Measurements from ENCODE around the gene CBLC. TPM values are rescaled to one million over a fixed set of nuclear protein-coding genes. Genes with fewer than 3 reads are reported as not detected.

Gene CBLC
- total and polyA plus RNA-seq, 2 experiments from 2014 or later, result not detected

GRCh38 chr19:44737238-44738071, 40.2 kb upstream of the CBLC start:
- TF ChIP-seq EZH2phosphoT487 (IDR thresholded peaks at IDR 0.05; ENCODE audit: insufficient read depth, low read depth) (no peak), EZH2 (IDR thresholded peaks at IDR 0.05; ENCODE audit: insufficient read depth, poor library complexity, severe bottlenecking) (no peak)
- DNase-seq, result peak; percentile 84
- H3K4me3 ChIP-seq, result no peak overlapping the region
- H3K36me3 ChIP-seq (ENCODE audit: low read depth), result no peaks in the 10 kb centered on the region
- no peaks in the 10 kb centered on the region for H3K9me2 ChIP-seq (ENCODE audit: insufficient read depth)
- H3K27me3 ChIP-seq (replicated peaks; ENCODE audit: insufficient read depth), result no peaks in the 10 kb centered on the region
- H3K4me2 ChIP-seq (ENCODE audit: unreplicated experiment), result peak overlapping the region; percentile 44
- WGBS, 2 experiments (ENCODE audit: low coverage in 1 of 2, low lambda C conversion rate in 2 of 2, missing lambda C conversion rate in 2 of 2), result 40 to 41% methylated on average over 13 of the region's 13 CpGs
- H3K27ac ChIP-seq, result peak overlapping the region; percentile 97
- H3K9ac ChIP-seq, result peak overlapping the region; percentile 77
- no peak overlapping the region for H2AFZ ChIP-seq
- H3K9me3 ChIP-seq (ENCODE audit: low read depth), result no peaks in the 10 kb centered on the region
- H4K20me1 ChIP-seq (ENCODE audit: insufficient read depth), result no peaks in the 10 kb centered on the region
- in situ Hi-C loops (cut with MboI), result no loop called here
- peaks cover 58% of the 10 kb centered on the region for H3K4me1 ChIP-seq (ENCODE audit: insufficient read depth)
- peaks cover 25% of the 10 kb centered on the region for H3F3A ChIP-seq (ENCODE audit: insufficient read depth)
- no peaks in the 10 kb centered on the region for H3K79me2 ChIP-seq (ENCODE audit: insufficient read depth)

- H3K4me2 ChIP-seq (ENCODE audit: unreplicated experiment), result no peak overlapping the region
- in situ Hi-C loops (cut with MboI), result no loop called here
- peaks cover 31% of the 10 kb centered on the region for H3F3A ChIP-seq (ENCODE audit: insufficient read depth)
- TF ChIP-seq EZH2phosphoT487 (IDR thresholded peaks at IDR 0.05; ENCODE audit: insufficient read depth, low read depth) (no peak), EZH2 (IDR thresholded peaks at IDR 0.05; ENCODE audit: insufficient read depth, poor library complexity, severe bottlenecking) (no peak)
- H3K4me1 ChIP-seq (ENCODE audit: insufficient read depth), result peaks cover 65% of the 10 kb centered on the region
- H3K4me3 ChIP-seq, result no peak overlapping the region
- no peaks in the 10 kb centered on the region for H3K9me2 ChIP-seq (ENCODE audit: insufficient read depth)
- WGBS, 2 experiments (ENCODE audit: low coverage in 1 of 2, low lambda C conversion rate in 2 of 2, missing lambda C conversion rate in 2 of 2), result 93 to 98% methylated on average over 2 of the region's 2 CpGs
- H3K9me3 ChIP-seq (ENCODE audit: low read depth), result no peaks in the 10 kb centered on the region
- H2AFZ ChIP-seq, result no peak overlapping the region
- no peaks in the 10 kb centered on the region for H3K79me2 ChIP-seq (ENCODE audit: insufficient read depth)
- no peak for DNase-seq
- H3K27ac ChIP-seq, result peak overlapping the region; percentile 97
- no peaks in the 10 kb centered on the region for H3K27me3 ChIP-seq (replicated peaks; ENCODE audit: insufficient read depth)
- H3K9ac ChIP-seq, result peak overlapping the region; percentile 77
- no peaks in the 10 kb centered on the region for H3K36me3 ChIP-seq (ENCODE audit: low read depth)
- no peaks in the 10 kb centered on the region for H4K20me1 ChIP-seq (ENCODE audit: insufficient read depth)
These were observed 39.6 kb upstream of the CBLC start for GRCh38 chr19:44738136-44738535.

- no peaks in the 10 kb centered on the region for H4K20me1 ChIP-seq (ENCODE audit: insufficient read depth)
- H3K9ac ChIP-seq, result peak overlapping the region; percentile 77; the same call in 1 of the 2 replicates
- H3K4me2 ChIP-seq (ENCODE audit: unreplicated experiment), result no peak overlapping the region
- H3K9me3 ChIP-seq (ENCODE audit: low read depth), result no peaks in the 10 kb centered on the region
- peak; percentile 53 for DNase-seq
- H3K36me3 ChIP-seq (ENCODE audit: low read depth), result no peaks in the 10 kb centered on the region
- peaks cover 67% of the 10 kb centered on the region for H3K4me1 ChIP-seq (ENCODE audit: insufficient read depth)
- no peak overlapping the region for H3K4me3 ChIP-seq
- no peak overlapping the region for H2AFZ ChIP-seq
- peak overlapping the region; percentile 97 for H3K27ac ChIP-seq
- TF ChIP-seq EZH2phosphoT487 (IDR thresholded peaks at IDR 0.05; ENCODE audit: insufficient read depth, low read depth), result no peak
- no peak for TF ChIP-seq EZH2 (IDR thresholded peaks at IDR 0.05; ENCODE audit: insufficient read depth, poor library complexity, severe bottlenecking)
- H3F3A ChIP-seq (ENCODE audit: insufficient read depth), result peaks cover 33% of the 10 kb centered on the region
- no peaks in the 10 kb centered on the region for H3K27me3 ChIP-seq (replicated peaks; ENCODE audit: insufficient read depth)
- in situ Hi-C loops (cut with MboI), result no loop called here
- no peaks in the 10 kb centered on the region for H3K9me2 ChIP-seq (ENCODE audit: insufficient read depth)
- 60 to 66% methylated on average over 11 of the region's 11 CpGs for WGBS, 2 experiments (ENCODE audit: low coverage in 1 of 2, low lambda C conversion rate in 2 of 2, missing lambda C conversion rate in 2 of 2)
- H3K79me2 ChIP-seq (ENCODE audit: insufficient read depth), result no peaks in the 10 kb centered on the region
These were observed 38.8 kb upstream of the CBLC start for GRCh38 chr19:44738603-44739558.

GRCh38 chr19:44740351-44740824, 37.3 kb upstream of the CBLC start:
- TF ChIP-seq EZH2 (IDR thresholded peaks at IDR 0.05; ENCODE audit: insufficient read depth, poor library complexity, severe bottlenecking) (no peak), EZH2phosphoT487 (IDR thresholded peaks at IDR 0.05; ENCODE audit: insufficient read depth, low read depth) (no peak)

More at GRCh38 chr19:44740351-44740824, 37.3 kb upstream of the CBLC start:
- Histone ChIP-seq H4K20me1 (ENCODE audit: insufficient read depth) (no peaks in the 10 kb centered on the region), H3K27ac (no peak overlapping the region), H3K9me3 (ENCODE audit: low read depth) (no peaks in the 10 kb centered on the region), H3K4me2 (ENCODE audit: unreplicated experiment) (no peak overlapping the region), H3K9me2 (ENCODE audit: insufficient read depth) (no peaks in the 10 kb centered on the region), H3K79me2 (ENCODE audit: insufficient read depth) (no peaks in the 10 kb centered on the region), H2AFZ (no peak overlapping the region), H3K36me3 (ENCODE audit: low read depth) (no peaks in the 10 kb centered on the region), H3K4me3 (no peak overlapping the region), H3K27me3 (replicated peaks; ENCODE audit: insufficient read depth) (no peaks in the 10 kb centered on the region), H3F3A (ENCODE audit: insufficient read depth) (peaks cover 36% of the 10 kb centered on the region), H3K9ac (0 out of 2 replicates have a peak overlapping the region, but pooled peaks have one; percentile 2), H3K4me1 (ENCODE audit: insufficient read depth) (peaks cover 69% of the 10 kb centered on the region)
- in situ Hi-C loops (cut with MboI), result no loop called here
- 54 to 60% methylated on average over 3 of the region's 3 CpGs for WGBS, 2 experiments (ENCODE audit: low coverage in 1 of 2, low lambda C conversion rate in 2 of 2, missing lambda C conversion rate in 2 of 2)
- DNase-seq, result no peak
